Brain microvascular endothelial cell (primary cell): ENCODE results near the gene DISC1.

Experiments used
- DNase-seq: peaks from one replicate; pipeline ENCODE4 v3.0.0-alpha.2; 2020
- H3K27ac ChIP-seq: fragments of 250-450 bp; sonication (Bioruptor Pico); 2 replicates; pipeline ENCODE4 v1.5.1; 2020; ENCODE audit warnings: mild to moderate bottlenecking, moderate library complexity
- H3K27me3 ChIP-seq: fragments of 250-450 bp; sonication (Bioruptor Pico); replicated peaks from 2 replicates; pipeline ENCODE4 v1.5.1; 2020; ENCODE audit warnings: mild to moderate bottlenecking
- H3K36me3 ChIP-seq: fragments of 250-450 bp; sonication (Bioruptor Pico); replicated peaks from 2 replicates; pipeline ENCODE4 v1.5.1; 2020; ENCODE audit warnings: mild to moderate bottlenecking
- H3K4me3 ChIP-seq: 2 replicates; pipeline ENCODE4 v1.5.1; 2011; ENCODE audit warnings: low read depth, mild to moderate bottlenecking, control low read depth, low read length, moderate library complexity
- in situ Hi-C: cut with HindIII; loops from 2 replicates; pipeline ENCODE4 v1.10.0; 2017; ENCODE audit warnings: low sequenced_read_pairs, low pct_ligation_motif_present
- TF ChIP-seq, protein P1 (sequence below): IDR thresholded peaks from 2 replicates; pipeline ENCODE4 v1.5.1; 2011; ENCODE audit warnings: low read depth, mild to moderate bottlenecking, moderate library complexity, low read length, control low read depth, inconsistent platforms; ENCODE audit errors: missing control alignments

The DISC1 gene

DNA sequence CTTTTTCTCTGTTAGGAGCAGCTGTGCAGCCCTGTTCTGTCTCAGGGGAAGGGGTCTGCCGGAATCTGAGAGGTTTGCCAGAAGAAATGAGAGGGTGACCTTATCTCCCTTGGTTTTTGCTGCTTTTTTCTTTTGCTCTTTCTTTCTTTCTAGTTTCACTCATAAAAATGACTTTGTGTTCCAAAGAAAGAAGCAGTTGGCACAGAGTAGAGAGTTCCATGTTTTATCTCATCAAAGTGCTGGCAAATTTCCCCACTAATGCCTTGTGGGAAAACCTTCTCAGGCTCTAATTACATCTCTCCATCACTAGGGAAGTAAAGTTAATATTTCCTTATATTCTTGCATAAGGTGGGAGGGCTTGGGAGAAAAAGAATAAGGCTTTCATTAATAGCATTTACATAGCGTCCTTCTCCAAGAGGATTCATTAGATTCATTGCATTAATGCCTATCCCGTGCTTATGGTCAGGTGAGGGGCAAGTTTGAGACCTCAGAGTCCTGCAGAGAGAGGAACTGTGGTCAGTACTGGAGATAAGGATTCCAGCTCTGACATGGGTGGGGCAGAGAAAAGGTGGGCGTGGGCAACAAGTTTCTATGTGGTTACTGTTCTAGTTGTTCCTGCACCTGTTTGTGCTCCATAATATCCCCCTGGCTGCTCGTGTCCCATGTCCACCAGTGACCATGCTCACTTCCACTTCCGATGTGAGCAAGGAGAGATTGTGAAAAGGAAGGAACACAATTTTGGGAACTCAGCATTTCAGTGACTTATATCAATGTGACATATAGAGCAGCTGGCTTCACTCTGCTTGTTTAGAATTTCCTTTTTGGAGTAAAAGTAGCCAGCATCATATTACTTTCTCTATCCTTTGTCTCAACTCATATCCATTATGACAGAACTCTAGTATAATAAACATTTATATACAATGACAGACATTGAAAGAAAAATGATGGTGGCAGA, 79.5 kb downstream of the DISC1 start:
- in situ Hi-C loops: no loop called here

DNA sequence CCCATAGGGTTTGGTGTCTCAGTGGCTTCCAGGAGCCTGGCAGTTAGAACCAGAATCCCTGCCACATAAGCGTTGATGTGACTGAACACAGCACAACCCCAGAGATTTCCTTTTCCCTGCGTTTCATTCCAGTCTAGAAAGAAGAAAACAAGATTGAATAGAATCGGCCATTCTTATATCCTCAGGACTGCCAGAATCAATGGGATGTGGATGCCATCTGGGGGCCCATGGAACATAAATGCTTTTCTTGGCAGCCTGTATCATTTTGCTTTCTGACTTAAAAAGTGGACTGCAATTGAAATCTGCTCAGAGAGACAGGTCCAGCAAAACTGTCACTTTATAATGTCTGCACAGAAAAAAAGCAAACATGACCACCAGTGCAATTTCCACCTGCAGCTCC, 80.3 kb downstream of the DISC1 start:
- Histone ChIP-seq H3K27ac (no peak overlapping the region), H3K4me3 (no peak overlapping the region), H3K36me3 (no peaks in the 10 kb centered on the region), H3K27me3 (no peaks in the 10 kb centered on the region)
- in situ Hi-C loops: no loop called here
- DNase-seq: no peak
- TF ChIP-seq, protein P1, sequence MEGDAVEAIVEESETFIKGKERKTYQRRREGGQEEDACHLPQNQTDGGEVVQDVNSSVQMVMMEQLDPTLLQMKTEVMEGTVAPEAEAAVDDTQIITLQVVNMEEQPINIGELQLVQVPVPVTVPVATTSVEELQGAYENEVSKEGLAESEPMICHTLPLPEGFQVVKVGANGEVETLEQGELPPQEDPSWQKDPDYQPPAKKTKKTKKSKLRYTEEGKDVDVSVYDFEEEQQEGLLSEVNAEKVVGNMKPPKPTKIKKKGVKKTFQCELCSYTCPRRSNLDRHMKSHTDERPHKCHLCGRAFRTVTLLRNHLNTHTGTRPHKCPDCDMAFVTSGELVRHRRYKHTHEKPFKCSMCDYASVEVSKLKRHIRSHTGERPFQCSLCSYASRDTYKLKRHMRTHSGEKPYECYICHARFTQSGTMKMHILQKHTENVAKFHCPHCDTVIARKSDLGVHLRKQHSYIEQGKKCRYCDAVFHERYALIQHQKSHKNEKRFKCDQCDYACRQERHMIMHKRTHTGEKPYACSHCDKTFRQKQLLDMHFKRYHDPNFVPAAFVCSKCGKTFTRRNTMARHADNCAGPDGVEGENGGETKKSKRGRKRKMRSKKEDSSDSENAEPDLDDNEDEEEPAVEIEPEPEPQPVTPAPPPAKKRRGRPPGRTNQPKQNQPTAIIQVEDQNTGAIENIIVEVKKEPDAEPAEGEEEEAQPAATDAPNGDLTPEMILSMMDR: no peak

More for the DNA sequence above, 79.5 kb downstream of the DISC1 start:
- DNase-seq: no peak
- Histone ChIP-seq H3K36me3 (no peaks in the 10 kb centered on the region), H3K4me3 (no peak overlapping the region), H3K27ac (no peak overlapping the region), H3K27me3 (no peaks in the 10 kb centered on the region)
- TF ChIP-seq, protein P1: no peak

DNA sequence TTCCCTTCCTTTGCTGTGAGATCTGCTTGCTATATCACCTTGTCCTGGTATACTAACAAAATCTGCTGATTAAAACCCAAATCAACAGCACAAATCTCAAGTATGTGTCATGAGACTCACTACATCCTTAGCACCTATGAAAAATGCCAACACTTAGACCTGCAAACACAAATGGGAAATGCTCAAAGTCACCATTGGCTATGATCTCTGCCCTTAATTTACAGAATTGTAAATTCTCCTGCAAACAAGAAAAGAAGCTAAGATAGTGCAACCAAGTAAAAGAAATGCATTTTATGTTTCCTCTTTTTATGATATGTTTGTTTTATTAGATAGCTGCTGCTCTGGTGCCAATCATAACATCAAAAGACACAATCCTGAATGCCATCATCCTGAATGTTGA, 80.8 kb downstream of the DISC1 start:
- no peak for DNase-seq
- no peaks in the 10 kb centered on the region for H3K36me3 ChIP-seq
- in situ Hi-C loops: no loop called here
- no peaks in the 10 kb centered on the region for H3K27me3 ChIP-seq
- H3K4me3 ChIP-seq: no peak overlapping the region
- H3K27ac ChIP-seq: no peak overlapping the region
- TF ChIP-seq, protein P1: no peak

DNA sequence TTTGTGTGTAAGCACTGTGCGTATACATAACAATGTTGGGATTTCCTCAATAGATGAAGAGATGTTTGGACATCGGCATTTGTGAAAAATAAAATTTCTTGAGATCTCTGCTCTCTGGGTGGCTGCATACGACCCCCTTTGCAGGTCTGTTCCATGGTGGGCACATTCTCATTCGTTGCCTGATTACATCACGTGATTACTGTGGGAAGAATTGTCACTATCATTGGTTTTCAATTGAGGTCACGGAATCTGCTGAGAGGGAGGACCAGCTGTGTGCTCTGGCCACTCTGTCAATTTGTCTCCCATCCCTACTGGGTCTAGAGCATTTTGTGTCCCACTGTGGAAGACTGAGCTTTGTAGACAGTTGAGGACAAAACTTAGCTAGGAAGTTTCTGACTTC, 81.8 kb downstream of the DISC1 start:
- in situ Hi-C loops: no loop called here
- DNase-seq: no peak
- Histone ChIP-seq H3K36me3 (no peaks in the 10 kb centered on the region), H3K27ac (no peak overlapping the region), H3K27me3 (no peaks in the 10 kb centered on the region), H3K4me3 (no peak overlapping the region)
- TF ChIP-seq, protein P1: no peak

DNA sequence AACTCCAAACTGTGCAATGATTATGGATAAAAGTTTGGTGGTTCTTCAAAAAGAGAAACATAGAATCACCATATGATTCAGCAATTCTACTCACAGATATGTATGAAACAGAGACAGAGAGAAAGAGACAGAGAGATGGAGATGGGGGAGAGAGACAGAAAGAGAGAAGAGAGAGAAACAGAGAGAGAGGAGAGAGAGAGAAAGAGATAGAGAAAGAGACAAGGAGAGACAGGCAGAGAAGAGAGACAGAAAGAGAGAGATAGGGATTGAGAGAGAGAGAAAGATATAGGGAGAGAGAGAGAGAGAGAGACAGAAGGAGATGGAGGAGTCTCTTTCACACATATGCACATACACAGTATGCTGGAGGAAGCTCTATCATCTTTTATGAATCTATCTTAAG, 87.8 kb downstream of the DISC1 start:
- H3K27me3 ChIP-seq: no peaks in the 10 kb centered on the region
- in situ Hi-C loops: no loop called here
- DNase-seq: no peak
- TF ChIP-seq, protein P1: no peak
- no peak overlapping the region for H3K27ac ChIP-seq
- H3K36me3 ChIP-seq: no peaks in the 10 kb centered on the region
- H3K4me3 ChIP-seq: no peak overlapping the region
